ENCODE data around the gene CFLAR.

Gene CFLAR

GRCh38 chr2:201194097-201194496 lies 78.1 kb downstream of the CFLAR start:
- no peak overlapping the region for H3K4me3 ChIP-seq (ENCODE audit: low read length)
- no peak for DNase-seq (ENCODE audit: low read depth)
- TF ChIP-seq CTCF (conservative IDR thresholded peaks at IDR 0.05; ENCODE audit: low read length), result no peak

- no peak overlapping the region for H3K4me3 ChIP-seq (ENCODE audit: low read length)
- no peak for TF ChIP-seq CTCF (conservative IDR thresholded peaks at IDR 0.05; ENCODE audit: low read length)
- DNase-seq (ENCODE audit: low read depth), result no peak
Observed at GRCh38 chr2:201195331-201195730, 79.4 kb downstream of the CFLAR start.

- no peak for TF ChIP-seq CTCF (conservative IDR thresholded peaks at IDR 0.05; ENCODE audit: low read length)
- DNase-seq (ENCODE audit: low read depth), result no peak
- H3K4me3 ChIP-seq (ENCODE audit: low read length), result no peak overlapping the region
Observed at GRCh38 chr2:201196003-201196402, 80.0 kb downstream of the CFLAR start.

- no peak overlapping the region for H3K4me3 ChIP-seq (ENCODE audit: low read length)
- TF ChIP-seq CTCF (conservative IDR thresholded peaks at IDR 0.05; ENCODE audit: low read length), result no peak
- no peak for DNase-seq (ENCODE audit: low read depth)
Observed at GRCh38 chr2:201196803-201197202, 80.8 kb downstream of the CFLAR start.

GRCh38 chr2:201197781-201198180 lies 81.8 kb downstream of the CFLAR start:
- no peak overlapping the region for H3K4me3 ChIP-seq (ENCODE audit: low read length)
- DNase-seq (ENCODE audit: low read depth), result no peak
- TF ChIP-seq CTCF (conservative IDR thresholded peaks at IDR 0.05; ENCODE audit: low read length), result no peak

GRCh38 chr2:201199847-201200246 lies 83.9 kb downstream of the CFLAR start:
- DNase-seq (ENCODE audit: low read depth), result no peak
- H3K4me3 ChIP-seq (ENCODE audit: low read length), result no peak overlapping the region
- no peak for TF ChIP-seq CTCF (conservative IDR thresholded peaks at IDR 0.05; ENCODE audit: low read length)

- TF ChIP-seq CTCF (conservative IDR thresholded peaks at IDR 0.05; ENCODE audit: low read length), result no peak
- no peak overlapping the region for H3K4me3 ChIP-seq (ENCODE audit: low read length)
- no peak for DNase-seq (ENCODE audit: low read depth)
Observed at GRCh38 chr2:201200345-201200744, 84.4 kb downstream of the CFLAR start.

All from AG10803 (cell line).